A673 (cell line): Measurements from ENCODE around the gene FCMR. TPM values are rescaled to one million over a fixed set of nuclear protein-coding genes. Genes with fewer than 3 reads are reported as not detected.

Source experiments
- BruUV-seq: library from RNA; stranded (reverse); fragments of 400-500 nt; replicated peaks from 2 replicates; lab custom pipeline; 2021; lab: Mats Ljungman, UMichigan
- CTCF ChIA-PET: fragments of 300-600 bp; sonication (Branson Sonifier 250); formaldehyde crosslinking; loops from one replicate; lab custom pipeline; 2022; ENCODE audit warnings: antibody characterized with exemption; lab: Charles Lee
- POLR2A ChIA-PET: fragments of 300-600 bp; sonication (Branson Sonifier 250); formaldehyde crosslinking; loops from one replicate; lab custom pipeline; 2022; ENCODE audit warnings: antibody characterized with exemption; ENCODE audit not compliant: low non-redundant PET; lab: Charles Lee
- DNase-seq: peaks from one replicate; pipeline ENCODE4 v3.0.0-alpha.2; 2015; ENCODE audit warnings: low spot score
- H3K27ac ChIP-seq: fragments of 200-600 bp; sonication (generic); 2 replicates; pipeline ENCODE4 v1.5.1; 2016; ENCODE audit warnings: mixed run types, low read depth, mild to moderate bottlenecking, mixed read lengths, antibody characterized with exemption, low read length; ENCODE audit not compliant: poor library complexity, severe bottlenecking
- H3K27me3 ChIP-seq: fragments of 200-600 bp; sonication (generic); replicated peaks from 2 replicates; pipeline ENCODE4 v1.6.1; 2017; ENCODE audit warnings: mixed run types, low read depth, mild to moderate bottlenecking, mixed read lengths, antibody characterized with exemption, low read length; ENCODE audit not compliant: insufficient read depth, poor library complexity
- H3K36me3 ChIP-seq: fragments of 200-600 bp; sonication (generic); 2 replicates; pipeline ENCODE4 v1.6.1; 2016; ENCODE audit warnings: mixed run types, mild to moderate bottlenecking, mixed read lengths, antibody characterized with exemption, low read length; ENCODE audit not compliant: insufficient read depth, poor library complexity, severe bottlenecking
- H3K4me1 ChIP-seq: fragments of 200-600 bp; sonication (generic); 2 replicates; pipeline ENCODE4 v1.6.1; 2017; ENCODE audit warnings: mixed run types, mild to moderate bottlenecking, mixed read lengths, antibody characterized with exemption, low read length; ENCODE audit not compliant: insufficient read depth, poor library complexity, severe bottlenecking
- H3K4me3 ChIP-seq: fragments of 200-600 bp; sonication (generic); 2 replicates; pipeline ENCODE4 v1.5.1; 2016; ENCODE audit warnings: low read depth, mixed run types, mild to moderate bottlenecking, mixed read lengths, low read length; ENCODE audit not compliant: poor library complexity, severe bottlenecking
- H3K9me3 ChIP-seq: fragments of 200-600 bp; sonication (generic); 2 replicates; pipeline ENCODE4 v1.6.1; 2016; ENCODE audit warnings: mixed run types, low read depth, mild to moderate bottlenecking, mixed read lengths, antibody characterized with exemption, low read length; ENCODE audit not compliant: poor library complexity, severe bottlenecking
- CTCF ChIP-seq: fragments of 300-800, 200-600 bp; sonication (generic); conservative IDR thresholded peaks from 2 replicates; pipeline ENCODE4 v1.5.1; 2017; ENCODE audit warnings: low read depth, mild to moderate bottlenecking, antibody characterized with exemption, low read length, moderate library complexity, mixed read lengths
- EZH2 ChIP-seq: fragments of 200-600 bp; sonication (generic); IDR thresholded peaks from 2 replicates; pipeline ENCODE4 v1.6.1; 2017; ENCODE audit warnings: borderline replicate concordance, low read depth, mild to moderate bottlenecking, mixed read lengths, antibody characterized with exemption, low read length; ENCODE audit not compliant: poor library complexity, severe bottlenecking
- intact Hi-C: fragments of 100-400 bp; cut with micrococcal nuclease; formaldehyde crosslinking; loops from one replicate; pipeline ENCODE4 v1.10.0; 2022; ENCODE audit not compliant: unreplicated experiment
- total RNA-seq: library from RNA; stranded (reverse); gene quantifications from 2 replicates; pipeline ENCODE4 v1.2.3, GENCODE V29; 2021

Gene FCMR
- total RNA-seq, 1 experiment from 2014 or later, result not detected

DNA sequence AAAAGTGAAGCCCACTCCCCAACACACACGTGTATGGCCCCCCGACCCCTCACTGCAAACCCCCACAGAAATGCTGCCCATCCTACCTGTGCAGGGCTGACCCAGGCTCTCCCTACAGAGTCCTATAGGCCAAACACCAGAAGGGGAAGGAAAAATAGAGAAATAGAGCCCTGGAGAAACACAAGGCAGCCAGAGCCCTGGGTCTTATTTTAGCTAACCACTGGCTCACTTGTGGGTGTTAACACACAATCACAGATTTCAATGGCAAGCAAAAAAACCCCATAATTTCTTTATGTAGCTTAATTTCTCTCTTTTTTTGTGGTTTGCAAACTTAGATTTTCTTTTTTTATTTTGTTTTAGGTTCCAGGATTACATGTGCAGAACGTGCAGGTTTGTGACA, 25.5 kb upstream of the FCMR start:
- POLR2A ChIA-PET, result no interaction called here
- Histone ChIP-seq H3K4me1 (no peaks in the 10 kb centered on the region), H3K4me3 (no peak overlapping the region), H3K9me3 (no peaks in the 10 kb centered on the region), H3K27me3 (peaks cover 54% of the 10 kb centered on the region), H3K27ac (no peak overlapping the region), H3K36me3 (no peaks in the 10 kb centered on the region)
- TF ChIP-seq CTCF (no peak), EZH2 (no peak)
- intact Hi-C loops, result no loop called here
- no peak for DNase-seq
- CTCF ChIA-PET, result no interaction called here
- BruUV-seq, result no TSS peak

DNA sequence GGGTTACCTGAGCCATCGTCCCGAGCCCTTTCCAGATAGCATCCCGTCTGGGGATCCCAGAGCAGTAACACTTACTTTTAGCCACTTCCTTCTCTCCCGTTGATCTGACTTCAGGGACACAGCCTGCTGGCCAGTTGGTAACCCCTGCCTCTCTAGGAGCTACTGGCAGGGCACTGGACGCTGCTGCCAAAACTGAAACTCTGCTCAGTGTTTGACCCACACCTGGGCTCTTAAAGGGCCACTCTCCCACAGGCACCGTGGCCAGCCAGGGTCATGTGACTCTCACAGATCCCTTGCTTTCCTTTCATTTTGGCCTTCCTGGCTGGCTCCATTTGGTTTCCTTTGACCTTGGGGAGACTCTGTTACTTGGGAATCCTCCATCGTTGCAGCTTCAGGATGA, 24.5 kb upstream of the FCMR start, which contains the start of gene PIGR:
Gene PIGR (minus strand): TSS at position 206 of the 400 bp plus-strand sequence. CDS start 5,935 bp downstream, outside the sequence.
- ChIA-PET CTCF (no interaction called here), POLR2A (no interaction called here)
- no peak for DNase-seq
- H3K27me3 ChIP-seq, result peaks cover 57% of the 10 kb centered on the region
- no peaks in the 10 kb centered on the region for H3K4me1 ChIP-seq
- H3K36me3 ChIP-seq, result no peaks in the 10 kb centered on the region
- TF ChIP-seq CTCF (no peak), EZH2 (no peak)
- no peak within 1 kb of the TSS for H3K27ac ChIP-seq
- H3K9me3 ChIP-seq, result no peaks in the 10 kb centered on the region
- no TSS peak for BruUV-seq
- intact Hi-C loops, result no loop called here
- no peak within 1 kb of the TSS for H3K4me3 ChIP-seq

DNA sequence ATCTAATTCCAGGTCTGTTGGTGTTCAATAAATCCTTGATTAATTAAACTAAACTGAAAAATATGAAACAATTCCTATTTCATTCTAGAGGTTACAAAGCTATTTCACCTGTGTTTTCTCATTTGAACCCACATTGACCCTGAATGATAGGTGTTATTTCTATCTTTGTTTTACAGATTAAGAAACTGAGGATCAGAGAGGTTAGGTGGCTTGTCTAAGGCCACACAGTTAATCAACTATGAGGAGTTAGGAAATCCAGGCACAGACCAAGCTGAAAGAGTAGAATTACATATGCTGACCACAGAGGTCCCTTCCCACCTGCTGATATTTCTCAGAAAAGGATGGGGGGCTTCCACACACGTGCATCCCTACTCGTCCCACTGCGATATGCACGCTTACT, 24.0 kb upstream of the FCMR start:
- no TSS peak for BruUV-seq
- intact Hi-C loops, result no loop called here
- Histone ChIP-seq H3K4me1 (no peaks in the 10 kb centered on the region), H3K27ac (no peak overlapping the region), H3K9me3 (no peaks in the 10 kb centered on the region), H3K27me3 (peaks cover 56% of the 10 kb centered on the region), H3K4me3 (no peak overlapping the region), H3K36me3 (no peaks in the 10 kb centered on the region)
- DNase-seq, result no peak
- TF ChIP-seq EZH2 (no peak), CTCF (no peak)
- ChIA-PET POLR2A (no interaction called here), CTCF (no interaction called here)
